ENCODE measurements around the gene EPHB6. TPM values are rescaled to one million over a fixed set of nuclear protein-coding genes. Genes with fewer than 3 reads are reported as not detected.

The EPHB6 gene
- total RNA-seq, 1 donor from 2014 or later, result 3.8 TPM

DNA sequence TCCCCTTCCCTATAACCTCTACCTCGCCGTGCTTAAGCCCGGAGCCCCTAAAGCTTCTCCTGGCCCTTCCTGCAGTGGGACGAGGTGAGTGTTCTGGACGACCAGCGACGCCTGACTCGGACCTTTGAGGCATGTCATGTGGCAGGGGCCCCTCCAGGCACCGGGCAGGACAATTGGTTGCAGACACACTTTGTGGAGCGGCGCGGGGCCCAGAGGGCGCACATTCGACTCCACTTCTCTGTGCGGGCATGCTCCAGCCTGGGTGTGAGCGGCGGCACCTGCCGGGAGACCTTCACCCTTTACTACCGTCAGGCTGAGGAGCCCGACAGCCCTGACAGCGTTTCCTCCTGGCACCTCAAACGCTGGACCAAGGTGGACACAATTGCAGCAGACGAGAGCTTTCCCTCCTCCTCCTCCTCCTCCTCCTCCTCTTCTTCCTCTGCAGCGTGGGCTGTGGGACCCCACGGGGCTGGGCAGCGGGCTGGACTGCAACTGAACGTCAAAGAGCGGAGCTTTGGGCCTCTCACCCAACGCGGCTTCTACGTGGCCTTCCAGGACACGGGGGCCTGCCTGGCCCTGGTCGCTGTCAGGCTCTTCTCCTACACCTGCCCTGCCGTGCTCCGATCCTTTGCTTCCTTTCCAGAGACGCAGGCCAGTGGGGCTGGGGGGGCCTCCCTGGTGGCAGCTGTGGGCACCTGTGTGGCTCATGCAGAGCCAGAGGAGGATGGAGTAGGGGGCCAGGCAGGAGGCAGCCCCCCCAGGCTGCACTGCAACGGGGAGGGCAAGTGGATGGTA lies 9.2 kb downstream of the EPHB6 start:
- H3K36me3 Mint-ChIP-seq (ENCODE audit: low read depth, unreplicated experiment), result no peaks in the 10 kb centered on the region
- DNase-seq (ENCODE audit: low spot score), result no peak
- no peaks in the 10 kb centered on the region for H3K4me1 Mint-ChIP-seq (ENCODE audit: unreplicated experiment)
- peaks cover 8% of the 10 kb centered on the region for H3K27me3 Mint-ChIP-seq (ENCODE audit: unreplicated experiment)
- H3K27ac Mint-ChIP-seq (ENCODE audit: unreplicated experiment), result no peak overlapping the region
- H3K9me3 Mint-ChIP-seq (ENCODE audit: unreplicated experiment), result no peaks in the 10 kb centered on the region
- H3K4me3 Mint-ChIP-seq (ENCODE audit: unreplicated experiment), result no peak overlapping the region
- TF ChIP-seq, protein P1, sequence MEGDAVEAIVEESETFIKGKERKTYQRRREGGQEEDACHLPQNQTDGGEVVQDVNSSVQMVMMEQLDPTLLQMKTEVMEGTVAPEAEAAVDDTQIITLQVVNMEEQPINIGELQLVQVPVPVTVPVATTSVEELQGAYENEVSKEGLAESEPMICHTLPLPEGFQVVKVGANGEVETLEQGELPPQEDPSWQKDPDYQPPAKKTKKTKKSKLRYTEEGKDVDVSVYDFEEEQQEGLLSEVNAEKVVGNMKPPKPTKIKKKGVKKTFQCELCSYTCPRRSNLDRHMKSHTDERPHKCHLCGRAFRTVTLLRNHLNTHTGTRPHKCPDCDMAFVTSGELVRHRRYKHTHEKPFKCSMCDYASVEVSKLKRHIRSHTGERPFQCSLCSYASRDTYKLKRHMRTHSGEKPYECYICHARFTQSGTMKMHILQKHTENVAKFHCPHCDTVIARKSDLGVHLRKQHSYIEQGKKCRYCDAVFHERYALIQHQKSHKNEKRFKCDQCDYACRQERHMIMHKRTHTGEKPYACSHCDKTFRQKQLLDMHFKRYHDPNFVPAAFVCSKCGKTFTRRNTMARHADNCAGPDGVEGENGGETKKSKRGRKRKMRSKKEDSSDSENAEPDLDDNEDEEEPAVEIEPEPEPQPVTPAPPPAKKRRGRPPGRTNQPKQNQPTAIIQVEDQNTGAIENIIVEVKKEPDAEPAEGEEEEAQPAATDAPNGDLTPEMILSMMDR (IDR thresholded peaks at IDR 0.05; ENCODE audit: unreplicated experiment), result no peak

DNA sequence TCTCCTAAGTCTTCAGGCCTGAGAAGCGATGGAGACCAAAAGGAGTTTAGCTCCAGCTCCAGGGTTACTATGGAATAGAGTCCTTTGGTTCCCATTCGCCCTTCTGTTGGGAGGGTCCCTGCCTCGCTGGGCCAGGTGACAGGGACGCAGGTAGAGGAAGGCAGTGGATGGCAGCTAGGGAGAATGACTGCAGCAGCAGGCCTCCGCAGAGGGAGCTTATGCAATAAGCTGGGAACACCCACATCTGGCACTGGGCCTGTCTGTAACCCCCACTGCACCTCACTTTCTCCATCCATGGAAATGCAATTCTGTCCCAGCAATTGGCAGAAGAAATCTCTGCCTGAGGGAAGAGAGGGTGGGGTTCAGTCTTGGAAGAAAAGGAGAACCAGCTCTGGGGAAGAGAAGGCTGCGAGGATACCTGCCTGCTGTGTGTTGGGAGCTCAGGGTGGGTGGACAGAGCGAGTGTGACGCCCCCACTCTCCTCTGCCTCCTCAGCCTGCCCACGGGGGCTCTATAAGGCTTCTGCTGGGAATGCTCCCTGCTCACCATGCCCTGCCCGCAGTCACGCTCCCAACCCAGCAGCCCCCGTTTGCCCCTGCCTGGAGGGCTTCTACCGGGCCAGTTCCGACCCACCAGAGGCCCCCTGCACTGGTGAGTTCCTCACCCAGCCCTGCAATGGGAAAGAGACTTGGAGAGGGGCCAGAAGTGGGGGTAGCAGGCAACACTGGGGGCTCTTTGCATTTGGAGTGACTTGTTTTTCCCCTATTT lies 10.3 kb downstream of the EPHB6 start:
- no peaks in the 10 kb centered on the region for H3K4me1 Mint-ChIP-seq (ENCODE audit: unreplicated experiment)
- TF ChIP-seq, protein P1 (IDR thresholded peaks at IDR 0.05; ENCODE audit: unreplicated experiment), result no peak
- no peak overlapping the region for H3K4me3 Mint-ChIP-seq (ENCODE audit: unreplicated experiment)
- peaks cover 11% of the 10 kb centered on the region for H3K27me3 Mint-ChIP-seq (ENCODE audit: unreplicated experiment)
- no peaks in the 10 kb centered on the region for H3K9me3 Mint-ChIP-seq (ENCODE audit: unreplicated experiment)
- H3K36me3 Mint-ChIP-seq (ENCODE audit: low read depth, unreplicated experiment), result no peaks in the 10 kb centered on the region
- H3K27ac Mint-ChIP-seq (ENCODE audit: unreplicated experiment), result no peak overlapping the region
- no peak for DNase-seq (ENCODE audit: low spot score)

DNA sequence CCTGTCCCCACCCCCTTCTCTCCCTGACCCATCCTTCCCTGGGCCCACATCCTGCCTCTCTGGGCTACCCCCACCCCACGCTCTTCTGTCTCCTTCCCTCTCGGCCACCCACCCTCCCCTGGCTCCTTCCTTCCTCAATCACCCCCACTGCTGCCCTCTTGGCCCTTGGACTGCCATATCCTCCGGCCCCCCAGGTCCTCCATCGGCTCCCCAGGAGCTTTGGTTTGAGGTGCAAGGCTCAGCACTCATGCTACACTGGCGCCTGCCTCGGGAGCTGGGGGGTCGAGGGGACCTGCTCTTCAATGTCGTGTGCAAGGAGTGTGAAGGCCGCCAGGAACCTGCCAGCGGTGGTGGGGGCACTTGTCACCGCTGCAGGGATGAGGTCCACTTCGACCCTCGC lies 10.9 kb downstream of the EPHB6 start:
- H3K27ac Mint-ChIP-seq (ENCODE audit: unreplicated experiment), result no peak overlapping the region
- no peak overlapping the region for H3K4me3 Mint-ChIP-seq (ENCODE audit: unreplicated experiment)
- H3K27me3 Mint-ChIP-seq (ENCODE audit: unreplicated experiment), result peaks cover 11% of the 10 kb centered on the region
- no peaks in the 10 kb centered on the region for H3K36me3 Mint-ChIP-seq (ENCODE audit: low read depth, unreplicated experiment)
- DNase-seq (ENCODE audit: low spot score), result no peak
- TF ChIP-seq, protein P1 (IDR thresholded peaks at IDR 0.05; ENCODE audit: unreplicated experiment), result no peak
- H3K4me1 Mint-ChIP-seq (ENCODE audit: unreplicated experiment), result no peaks in the 10 kb centered on the region
- no peaks in the 10 kb centered on the region for H3K9me3 Mint-ChIP-seq (ENCODE audit: unreplicated experiment)

DNA sequence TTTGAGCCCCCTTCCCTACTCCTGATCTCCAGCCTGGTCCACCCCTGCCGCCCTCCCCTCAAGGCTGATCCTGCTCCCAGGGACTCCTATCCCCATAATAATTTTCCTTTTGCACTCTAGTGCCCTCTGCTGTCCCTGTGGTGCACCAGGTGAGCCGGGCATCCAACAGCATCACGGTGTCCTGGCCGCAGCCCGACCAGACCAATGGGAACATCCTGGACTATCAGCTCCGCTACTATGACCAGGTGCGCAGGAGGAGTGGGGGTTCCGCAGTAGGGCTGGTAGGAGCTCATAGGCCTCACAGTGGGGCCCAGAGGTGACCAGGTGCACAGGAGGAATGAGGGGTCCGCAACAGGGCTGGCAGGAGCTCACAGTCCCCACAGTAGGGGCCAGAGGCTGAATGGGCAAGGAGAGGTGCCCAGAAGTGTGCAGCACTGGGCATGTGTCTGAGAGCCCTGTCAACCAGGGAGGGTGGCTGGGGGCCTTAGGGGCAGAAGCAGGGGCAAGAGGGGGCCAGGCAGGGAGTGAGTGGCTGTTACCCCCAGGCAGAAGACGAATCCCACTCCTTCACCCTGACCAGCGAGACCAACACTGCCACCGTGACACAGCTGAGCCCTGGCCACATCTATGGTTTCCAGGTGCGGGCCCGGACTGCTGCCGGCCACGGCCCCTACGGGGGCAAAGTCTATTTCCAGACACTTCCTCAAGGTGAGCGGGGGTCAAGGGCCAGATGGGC lies 11.7 kb downstream of the EPHB6 start:
- Mint-ChIP-seq H3K36me3 (ENCODE audit: low read depth, unreplicated experiment) (no peaks in the 10 kb centered on the region), H3K4me1 (ENCODE audit: unreplicated experiment) (no peaks in the 10 kb centered on the region), H3K27me3 (ENCODE audit: unreplicated experiment) (peaks cover 11% of the 10 kb centered on the region), H3K9me3 (ENCODE audit: unreplicated experiment) (no peaks in the 10 kb centered on the region), H3K4me3 (ENCODE audit: unreplicated experiment) (no peak overlapping the region), H3K27ac (ENCODE audit: unreplicated experiment) (no peak overlapping the region)
- TF ChIP-seq, protein P1 (IDR thresholded peaks at IDR 0.05; ENCODE audit: unreplicated experiment), result no peak
- peak; percentile 66 for DNase-seq (ENCODE audit: low spot score)
